ENCODE measurements around the gene C9orf153.
A peak's percentile ranks its signal among the peaks of the same experiment; 100 is the strongest.

Gene C9orf153

DNA sequence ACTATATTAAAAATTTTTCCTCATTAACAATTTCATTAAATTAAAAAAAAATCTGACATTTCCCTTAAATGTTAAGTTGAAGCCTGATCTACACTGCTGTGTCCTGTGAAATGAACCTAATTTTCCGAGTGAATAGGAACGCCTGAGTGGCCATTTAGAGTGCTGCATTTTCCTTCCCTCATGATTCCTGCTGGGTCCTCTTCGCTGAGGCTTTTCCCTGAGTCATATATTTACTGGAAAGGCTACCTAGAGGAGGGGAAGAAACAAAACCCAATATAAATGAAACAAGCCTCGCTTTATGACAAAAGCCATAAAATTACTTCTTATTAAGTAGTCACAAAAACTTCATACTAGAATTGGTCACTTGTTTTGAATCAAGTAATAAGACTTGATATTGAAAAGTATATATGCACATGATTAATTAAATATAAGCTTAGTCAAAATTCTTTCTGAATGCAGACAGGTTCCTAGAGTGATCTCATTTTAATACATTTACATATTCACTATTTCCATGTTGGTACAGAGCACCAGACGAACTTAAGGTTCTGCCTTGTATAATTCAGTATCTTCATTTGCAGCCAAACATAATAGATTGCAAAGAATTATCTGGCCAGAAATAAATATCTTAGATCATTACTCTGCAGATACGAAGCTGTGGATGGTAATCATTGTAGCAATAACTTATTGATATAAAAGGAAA lies 29.2 kb upstream of the C9orf153 start:
- TF ChIP-seq, protein P1, sequence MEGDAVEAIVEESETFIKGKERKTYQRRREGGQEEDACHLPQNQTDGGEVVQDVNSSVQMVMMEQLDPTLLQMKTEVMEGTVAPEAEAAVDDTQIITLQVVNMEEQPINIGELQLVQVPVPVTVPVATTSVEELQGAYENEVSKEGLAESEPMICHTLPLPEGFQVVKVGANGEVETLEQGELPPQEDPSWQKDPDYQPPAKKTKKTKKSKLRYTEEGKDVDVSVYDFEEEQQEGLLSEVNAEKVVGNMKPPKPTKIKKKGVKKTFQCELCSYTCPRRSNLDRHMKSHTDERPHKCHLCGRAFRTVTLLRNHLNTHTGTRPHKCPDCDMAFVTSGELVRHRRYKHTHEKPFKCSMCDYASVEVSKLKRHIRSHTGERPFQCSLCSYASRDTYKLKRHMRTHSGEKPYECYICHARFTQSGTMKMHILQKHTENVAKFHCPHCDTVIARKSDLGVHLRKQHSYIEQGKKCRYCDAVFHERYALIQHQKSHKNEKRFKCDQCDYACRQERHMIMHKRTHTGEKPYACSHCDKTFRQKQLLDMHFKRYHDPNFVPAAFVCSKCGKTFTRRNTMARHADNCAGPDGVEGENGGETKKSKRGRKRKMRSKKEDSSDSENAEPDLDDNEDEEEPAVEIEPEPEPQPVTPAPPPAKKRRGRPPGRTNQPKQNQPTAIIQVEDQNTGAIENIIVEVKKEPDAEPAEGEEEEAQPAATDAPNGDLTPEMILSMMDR (conservative IDR thresholded peaks at IDR 0.05) = no peak
- H3K27ac ChIP-seq = no peak overlapping the region; the same call in 1 of the 2 replicates

DNA sequence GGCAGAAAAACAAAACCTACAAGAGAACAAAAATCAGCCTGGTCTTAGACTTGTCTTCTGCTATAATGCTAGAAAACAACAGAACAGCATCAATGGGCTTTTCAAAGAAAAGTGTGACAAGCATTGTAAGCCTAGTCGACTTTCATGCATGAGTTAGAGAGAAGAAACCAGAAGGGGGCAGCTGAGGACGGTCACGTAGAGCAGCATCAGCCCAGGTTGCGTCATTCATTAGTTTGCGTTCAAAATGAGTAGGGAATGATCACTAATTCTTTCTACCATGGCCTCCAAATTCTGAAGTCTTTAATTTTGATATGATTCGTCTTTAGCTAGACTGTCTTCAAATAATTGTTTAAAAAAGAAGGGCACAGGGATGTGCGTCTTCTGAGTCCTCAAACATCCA lies 27.6 kb upstream of the C9orf153 start:
- TF ChIP-seq, protein P1 (conservative IDR thresholded peaks at IDR 0.05) = 0 out of 2 replicates have a peak, but pooled peaks have one; percentile 19
- no peak overlapping the region for H3K27ac ChIP-seq

DNA sequence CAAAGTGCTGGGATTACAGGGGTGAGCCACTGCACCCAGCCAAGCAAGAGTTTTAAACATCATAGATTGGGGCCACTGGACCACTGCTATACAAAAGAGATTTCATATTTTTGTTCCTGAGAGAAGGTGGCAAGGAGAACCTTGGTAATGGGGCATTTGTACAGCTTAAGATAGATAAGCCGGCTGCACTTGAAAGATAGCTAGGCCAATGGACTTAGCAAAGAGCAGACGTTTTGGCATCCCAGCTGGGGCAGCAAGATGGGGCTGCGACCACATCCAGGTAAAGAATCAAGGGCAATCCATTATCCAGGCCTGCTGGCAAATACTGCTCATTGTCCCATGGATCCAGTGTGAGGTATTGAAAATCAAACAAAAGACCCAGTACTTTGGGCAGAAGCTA lies 26.8 kb upstream of the C9orf153 start:
- TF ChIP-seq, protein P1 (conservative IDR thresholded peaks at IDR 0.05) = no peak
- H3K27ac ChIP-seq = no peak overlapping the region

DNA sequence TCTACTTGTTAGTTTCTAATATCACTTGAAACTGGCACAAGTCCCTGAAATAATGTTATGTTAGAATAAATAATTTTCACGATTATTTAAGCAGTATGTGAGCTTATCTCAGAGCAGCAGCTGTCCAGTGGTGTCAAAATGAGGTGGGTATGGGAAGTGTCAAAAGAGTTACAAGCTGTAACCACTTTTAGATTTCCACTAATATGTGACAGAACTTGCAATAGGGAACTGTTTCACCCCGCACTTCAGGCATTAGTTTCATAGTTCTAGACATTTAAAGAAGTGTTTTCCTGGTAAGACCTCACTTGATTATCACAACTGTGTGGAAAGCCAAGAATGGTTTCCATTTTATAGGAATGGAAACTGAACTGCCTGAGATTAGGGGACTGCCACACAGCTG lies 25.8 kb upstream of the C9orf153 start:
- H3K27ac ChIP-seq = no peak overlapping the region

DNA sequence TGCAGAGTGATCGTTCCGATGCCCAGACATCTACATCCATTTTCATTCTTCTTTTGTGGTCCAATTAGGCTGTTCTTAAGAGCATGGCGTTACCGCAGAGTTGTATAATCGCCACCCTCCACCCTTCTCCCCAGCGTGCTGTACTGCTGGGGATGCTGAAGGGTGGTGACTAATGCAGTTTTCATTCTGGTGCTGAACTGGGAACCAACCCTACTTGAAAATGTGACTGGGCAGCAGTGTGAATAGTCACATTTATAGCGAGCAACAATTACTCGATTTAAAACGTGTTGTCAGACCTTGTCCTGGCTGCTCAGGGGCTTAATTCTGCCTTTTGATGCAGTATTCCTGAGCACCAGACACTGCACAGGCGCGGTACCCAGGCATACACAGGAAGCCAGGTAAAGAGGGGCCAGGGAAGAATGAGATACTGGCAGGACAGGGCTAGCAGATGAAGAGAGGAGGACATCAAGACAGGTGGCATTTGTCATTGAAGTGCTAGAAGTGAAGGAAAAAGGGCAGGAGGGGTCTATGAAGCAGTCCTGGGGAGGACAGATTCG lies 23.6 kb upstream of the C9orf153 start:
- H3K27ac ChIP-seq = peak overlapping the region; percentile 90

More for the DNA sequence above, 25.8 kb upstream of the C9orf153 start:
- TF ChIP-seq, protein P1 (conservative IDR thresholded peaks at IDR 0.05) = no peak

DNA sequence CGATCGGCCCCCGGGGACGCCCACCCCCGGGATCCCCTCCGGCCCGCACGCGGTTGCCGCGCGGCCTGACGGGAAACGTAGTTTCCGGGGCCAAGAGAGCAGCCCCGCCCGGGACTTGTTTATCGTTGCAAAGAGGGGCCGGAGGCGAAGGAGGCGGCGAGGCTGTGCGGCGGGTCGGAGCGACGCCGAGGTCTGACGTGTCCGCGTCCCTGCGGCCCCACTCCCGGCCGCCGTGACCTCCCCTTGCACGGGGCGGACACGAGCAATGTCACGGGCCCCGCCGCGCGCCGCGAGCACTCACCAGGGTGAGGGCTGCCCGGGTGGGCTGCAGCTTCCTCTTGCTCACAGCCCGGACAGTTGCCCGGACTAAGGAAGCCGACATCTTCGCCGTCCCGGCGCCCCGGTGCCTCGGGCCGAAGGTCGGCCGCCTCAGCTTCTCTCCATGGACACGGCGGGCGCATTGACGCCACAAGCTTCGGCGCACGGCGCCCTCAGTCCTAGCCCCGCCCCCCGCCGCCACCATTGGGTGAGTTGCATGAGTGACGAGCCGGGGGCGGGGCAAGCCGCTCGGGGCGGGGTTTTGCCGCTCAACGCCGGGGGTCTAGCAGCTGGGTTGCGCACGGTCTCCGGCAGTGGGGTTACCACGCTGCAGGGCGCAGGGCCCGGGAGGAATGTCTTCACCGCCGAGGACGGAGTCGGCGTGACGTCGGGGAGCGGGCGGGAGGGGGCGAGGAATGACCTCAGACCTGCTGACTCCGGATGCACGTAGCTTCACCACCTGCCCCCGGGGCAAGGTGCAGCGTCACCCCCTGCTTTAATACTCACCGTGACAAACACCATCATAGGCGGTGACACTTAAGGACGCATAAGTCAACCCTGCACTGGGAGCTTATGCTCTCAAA lies 22.9 kb upstream of the C9orf153 start, which contains the start of gene ISCA1:
TSS of gene ISCA1 (minus strand) at position 462 of the 902 bp plus-strand sequence. CDS start at position 382, 80 bp downstream.
- TF ChIP-seq, protein P1 (conservative IDR thresholded peaks at IDR 0.05) = no peak

More for the DNA sequence above, 23.6 kb upstream of the C9orf153 start:
- TF ChIP-seq, protein P1 (conservative IDR thresholded peaks at IDR 0.05) = no peak

DNA sequence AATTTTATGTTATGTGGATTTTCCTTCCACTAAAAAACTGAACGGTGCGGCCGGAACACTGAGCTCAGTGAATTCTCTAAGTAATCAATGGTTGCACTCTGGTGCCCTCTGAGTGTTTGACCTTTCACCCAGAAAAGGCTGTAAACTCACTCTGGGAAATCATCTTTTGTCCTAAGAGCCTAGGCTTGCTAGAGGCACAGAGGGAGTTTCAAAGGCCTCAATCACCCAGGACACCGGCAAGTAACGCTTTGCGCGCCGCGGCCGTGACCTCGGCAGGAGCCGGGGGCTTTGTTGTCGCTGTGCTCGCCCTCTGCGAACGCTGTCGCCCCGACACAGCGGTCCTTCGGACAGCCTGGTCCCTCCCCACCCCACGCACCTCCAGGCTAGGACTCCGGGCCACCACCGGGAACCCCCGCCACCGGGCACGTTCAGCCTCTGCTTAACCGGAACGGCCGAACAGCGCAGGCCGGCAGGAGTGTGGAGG lies 22.2 kb upstream of the C9orf153 start:
- TF ChIP-seq, protein P1 (conservative IDR thresholded peaks at IDR 0.05) = no peak
- peak overlapping the region; percentile 90 for H3K27ac ChIP-seq

More for the DNA sequence above, 22.9 kb upstream of the C9orf153 start, which contains the start of gene ISCA1:
- H3K27ac ChIP-seq = peak within 1 kb of the TSS; percentile 90
